Kidney (tissue), 14 donors: ENCODE results near the gene AGBL4. TPM values are rescaled to one million over a fixed set of nuclear protein-coding genes. Genes with fewer than 3 reads are reported as not detected.

ENCODE experiments used
- DNase-seq, 5 donors: peaks; one replicate each; pipeline ENCODE4 v3.0.0-alpha.2; 2013 to 2020
- FAIRE-seq: peaks from 2 replicates; lab custom pipeline; 2012; peaks lifted over from hg19 to GRCh38; lab: Jason Lieb, UNC
- H3K27ac ChIP-seq, 2 donors: one replicate each; pipeline ENCODE4 v1.7.0; 2013; ENCODE audit warnings: low read depth in 2 of 2, low read length in 2 of 2, inconsistent platforms in 1 of 2
- H3K27me3 ChIP-seq: one replicate; pipeline ENCODE4 v1.7.1; 2013; ENCODE audit warnings: low read length, inconsistent platforms; ENCODE audit not compliant: control insufficient read depth, insufficient read depth
- H3K36me3 ChIP-seq, 3 donors: one replicate each; pipeline versions ENCODE4 v1.7.0 to v1.7.1; 2013; ENCODE audit warnings: low read length in 3 of 3, control low read depth in 1 of 3, inconsistent platforms in 1 of 3; ENCODE audit not compliant: insufficient read depth in 3 of 3, control insufficient read depth in 2 of 3
- H3K4me1 ChIP-seq, 3 donors: one replicate each; pipeline versions ENCODE4 v1.7.0 to v1.7.1; 2013; ENCODE audit warnings: low read length in 3 of 3, inconsistent platforms in 1 of 3, low read depth in 1 of 3; ENCODE audit not compliant: control insufficient read depth in 2 of 3, insufficient read depth in 2 of 3
- H3K4me3 ChIP-seq, 3 donors: one replicate each; pipeline versions ENCODE4 v1.7.0 to v1.8.1; 2013; ENCODE audit warnings: low read length in 3 of 3, control low read depth in 1 of 3, inconsistent platforms in 1 of 3
- H3K9ac ChIP-seq, 3 donors: one replicate each; pipeline versions ENCODE4 v1.7.0 to v1.7.1; 2013; ENCODE audit warnings: low read length in 3 of 3, control low read depth in 1 of 3, inconsistent platforms in 1 of 3
- H3K9me3 ChIP-seq, 3 donors: one replicate each; pipeline versions ENCODE4 v1.7.0 to v1.7.1; 2013; ENCODE audit warnings: low read length in 3 of 3, control low read depth in 1 of 3, inconsistent platforms in 1 of 3; ENCODE audit not compliant: control insufficient read depth in 2 of 3, insufficient read depth in 1 of 3
- intact Hi-C: fragments of 100-400 bp; cut with DNase I; formaldehyde crosslinking; loops from one replicate; pipeline ENCODE4 v1.11.1; 2022
- polyA plus RNA-seq: library from polyadenylated mRNA; stranded (reverse); fragments of 350-450 nt; fragmentation: Illumina TruSeq; extraction: RNeasy Lipid Tissue Mini Kit (QIAGEN cat#74804); gene quantifications from one replicate; pipeline ENCODE4 v1.2.3, GENCODE V29; 2014; ENCODE audit warnings: low read depth, low replicate concordance; ENCODE audit not compliant: insufficient read depth
- total RNA-seq: library from RNA; stranded (reverse); fragmentation: NEBNext Ultra II Directional; extraction: Animal tissue kit (Norgen Biotek cat#: 25700); gene quantifications from one replicate; pipeline ENCODE4 v1.2.1, GENCODE V29; 2021
- TF ChIP-seq, protein P1 (sequence below): IDR thresholded peaks from 3 replicates; pipeline ENCODE4 v1.5.1; 2012; ENCODE audit warnings: mild to moderate bottlenecking, moderate library complexity, borderline replicate concordance; ENCODE audit not compliant: insufficient read depth; ENCODE audit errors: extremely low read depth
- donor health status: control.
- donor health status: control.
- donor health status: control.
- donor health status: control.
- donor health status: control.
- donor health status: DM: yes; HTN: yes; CAD: no.
- donor health status: Normal renal cell carcinoma (clear cell type).

AGBL4 gene
- total and polyA plus RNA-seq, 2 donors from 2014 or later = 1.5 to 2.7 TPM

DNA sequence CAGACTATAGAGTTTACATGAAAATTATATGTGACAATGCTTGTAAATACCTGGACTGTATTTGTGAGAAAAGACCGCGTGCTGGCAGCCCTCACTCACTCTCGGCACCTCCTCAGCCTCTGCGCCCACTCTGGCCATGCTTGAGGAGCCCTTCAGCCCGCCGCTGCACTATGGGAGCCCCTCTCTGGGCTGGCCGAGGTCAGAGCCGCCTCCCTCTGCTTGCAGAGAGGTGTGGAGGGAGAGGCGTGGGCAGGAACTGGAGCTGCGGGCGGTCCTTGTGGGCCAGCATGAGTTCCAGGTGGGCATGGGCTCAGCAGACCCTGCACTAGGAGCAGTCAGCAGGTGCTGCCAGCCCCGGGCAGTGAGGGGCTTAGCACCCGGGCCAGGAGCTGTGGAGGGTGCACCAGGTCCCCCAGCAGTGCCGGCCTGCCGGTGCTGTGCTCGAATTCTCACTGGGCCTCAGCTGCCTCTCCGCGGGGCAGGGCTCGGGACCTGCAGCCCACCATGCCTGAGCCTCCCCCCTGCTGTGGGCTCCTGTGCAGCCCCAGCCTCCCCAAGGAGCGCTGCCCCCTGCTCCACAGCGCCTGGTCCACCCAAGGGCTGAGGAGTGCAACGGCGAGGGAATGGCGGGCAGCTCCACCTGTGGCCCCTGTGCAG is 482.5 kb downstream of the AGBL4 start:
- Histone ChIP-seq H3K9ac (no peak overlapping the region), H3K9me3 (no peaks in the 10 kb centered on the region), H3K4me1 (no peaks in the 10 kb centered on the region), H3K4me3 (no peak overlapping the region), H3K27ac (no peak overlapping the region), H3K36me3 (no peaks in the 10 kb centered on the region), H3K27me3 (no peaks in the 10 kb centered on the region)
- no peak for FAIRE-seq
- peak in 1 of 5 donors; percentile 69 for DNase-seq
- intact Hi-C loops = no loop called here
- TF ChIP-seq, protein P1, sequence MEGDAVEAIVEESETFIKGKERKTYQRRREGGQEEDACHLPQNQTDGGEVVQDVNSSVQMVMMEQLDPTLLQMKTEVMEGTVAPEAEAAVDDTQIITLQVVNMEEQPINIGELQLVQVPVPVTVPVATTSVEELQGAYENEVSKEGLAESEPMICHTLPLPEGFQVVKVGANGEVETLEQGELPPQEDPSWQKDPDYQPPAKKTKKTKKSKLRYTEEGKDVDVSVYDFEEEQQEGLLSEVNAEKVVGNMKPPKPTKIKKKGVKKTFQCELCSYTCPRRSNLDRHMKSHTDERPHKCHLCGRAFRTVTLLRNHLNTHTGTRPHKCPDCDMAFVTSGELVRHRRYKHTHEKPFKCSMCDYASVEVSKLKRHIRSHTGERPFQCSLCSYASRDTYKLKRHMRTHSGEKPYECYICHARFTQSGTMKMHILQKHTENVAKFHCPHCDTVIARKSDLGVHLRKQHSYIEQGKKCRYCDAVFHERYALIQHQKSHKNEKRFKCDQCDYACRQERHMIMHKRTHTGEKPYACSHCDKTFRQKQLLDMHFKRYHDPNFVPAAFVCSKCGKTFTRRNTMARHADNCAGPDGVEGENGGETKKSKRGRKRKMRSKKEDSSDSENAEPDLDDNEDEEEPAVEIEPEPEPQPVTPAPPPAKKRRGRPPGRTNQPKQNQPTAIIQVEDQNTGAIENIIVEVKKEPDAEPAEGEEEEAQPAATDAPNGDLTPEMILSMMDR = no peak

GRCh38 chr1:49527606-49528305 is 496.0 kb downstream of the AGBL4 start:
- Histone ChIP-seq H3K27ac (no peak overlapping the region), H3K9me3 (no peaks in the 10 kb centered on the region), H3K4me1 (no peaks in the 10 kb centered on the region), H3K36me3 (no peaks in the 10 kb centered on the region), H3K4me3 (no peak overlapping the region), H3K27me3 (no peaks in the 10 kb centered on the region), H3K9ac (no peak overlapping the region)
- intact Hi-C loops = no loop called here
- peak in 1 of 5 donors; percentile 1 for DNase-seq
- TF ChIP-seq, protein P1 = no peak
- no peak for FAIRE-seq

DNA sequence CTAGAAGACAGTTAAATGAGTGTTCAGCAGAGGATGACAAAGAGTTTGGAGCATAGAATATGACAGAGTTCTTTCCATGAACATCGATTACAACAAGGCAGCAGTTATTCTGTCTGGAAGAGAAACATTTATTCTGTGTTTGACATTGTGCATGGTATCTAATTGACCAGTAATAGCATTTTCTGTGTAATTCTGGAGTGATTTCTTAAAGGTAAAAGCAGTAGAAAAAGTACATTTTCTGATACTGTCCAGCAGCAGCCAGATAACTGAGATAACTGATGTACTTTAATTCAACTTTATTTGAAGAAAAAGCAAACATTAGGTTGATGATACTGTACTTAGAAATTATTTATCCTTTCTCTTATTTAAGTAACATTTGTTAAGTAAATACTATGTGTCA is 497.1 kb downstream of the AGBL4 start:
- H3K4me3 ChIP-seq = no peak overlapping the region
- TF ChIP-seq, protein P1 = no peak
- H3K36me3 ChIP-seq = no peaks in the 10 kb centered on the region
- intact Hi-C loops = no loop called here
- no peaks in the 10 kb centered on the region for H3K27me3 ChIP-seq
- DNase-seq = no peak
- no peaks in the 10 kb centered on the region for H3K4me1 ChIP-seq
- no peak overlapping the region for H3K27ac ChIP-seq
- FAIRE-seq = no peak
- H3K9ac ChIP-seq = no peak overlapping the region
- no peaks in the 10 kb centered on the region for H3K9me3 ChIP-seq
